GM19328 (cell line): ENCODE results near the gene NUCKS1.

Source experiments
- ATAC-seq: cut with Tn5 transposase; IDR thresholded peaks from one replicate; pipeline ENCODE4 v1.9.1; 2021; ENCODE audit warnings: mild to moderate bottlenecking, moderate library complexity; ENCODE audit not compliant: unreplicated experiment

Gene NUCKS1

GRCh38 chr1:205670611-205671430 is 79.2 kb downstream of the NUCKS1 start:
- no peak for ATAC-seq

- no peak for ATAC-seq
Measured at GRCh38 chr1:205670150-205670446, 79.9 kb downstream of the NUCKS1 start.

- ATAC-seq = no peak
Measured at GRCh38 chr1:205669341-205670149, 80.4 kb downstream of the NUCKS1 start.

- ATAC-seq = no peak
Measured at GRCh38 chr1:205668951-205669340, 81.0 kb downstream of the NUCKS1 start.

- no peak for ATAC-seq
Measured at GRCh38 chr1:205667909-205668643, 81.9 kb downstream of the NUCKS1 start.

- no peak for ATAC-seq
Measured at GRCh38 chr1:205666372-205667166, 83.4 kb downstream of the NUCKS1 start.

- no peak for ATAC-seq
Measured at GRCh38 chr1:205665201-205666045, 84.6 kb downstream of the NUCKS1 start.

GRCh38 chr1:205664399-205665017 is 85.5 kb downstream of the NUCKS1 start:
- ATAC-seq = no peak

- no peak for ATAC-seq
Measured at GRCh38 chr1:205663286-205663936, 86.6 kb downstream of the NUCKS1 start.
